DND-41 (cell line): Measurements from ENCODE around the gene PPFIA1.

Experiments used
- ATAC-seq: fragments of 200-7000 bp; cut with Tn5 transposase; 3 replicates; pipeline ENCODE4 v1.9.1; 2021; ENCODE audit warnings: low read depth; ENCODE audit not compliant: insufficient read depth
- DNase-seq: peaks from one replicate; pipeline ENCODE4 v3.0.0-alpha.2; 2020
- H2AFZ ChIP-seq: 2 replicates; pipeline ENCODE4 v1.6.0; 2012; ENCODE audit warnings: low read depth, low read length
- H3K27ac ChIP-seq: 2 replicates; pipeline ENCODE4 v1.5.1; 2012; ENCODE audit warnings: low read length, inconsistent platforms
- H3K27me3 ChIP-seq: fragments of 200-600 bp; sonication (generic); 2 replicates; pipeline ENCODE4 v1.6.0; 2012; ENCODE audit warnings: low read length, mild to moderate bottlenecking, inconsistent platforms; ENCODE audit not compliant: insufficient read depth, poor library complexity
- H3K36me3 ChIP-seq: 2 replicates; pipeline ENCODE4 v1.5.1; 2012; ENCODE audit warnings: low read length, inconsistent platforms; ENCODE audit not compliant: insufficient read depth
- H3K4me1 ChIP-seq: 2 replicates; pipeline ENCODE4 v1.5.1; 2012; ENCODE audit warnings: mild to moderate bottlenecking, low read length; ENCODE audit not compliant: insufficient read depth
- H3K4me2 ChIP-seq: 2 replicates; pipeline ENCODE4 v1.6.0; 2012; ENCODE audit warnings: mild to moderate bottlenecking, moderate library complexity, low read length, inconsistent platforms; ENCODE audit not compliant: insufficient read depth
- H3K4me3 ChIP-seq, 2 experiments: fragments of 200-600 bp in 1 of 2; shearing (Covaris generic) in 1 of 2; 2 replicates each; pipeline ENCODE4 v1.5.1; 2012 to 2016; ENCODE audit warnings: inconsistent platforms in 2 of 2, low read length in 2 of 2, mild to moderate bottlenecking in 2 of 2, low read depth in 1 of 2, moderate library complexity in 1 of 2
- H3K79me2 ChIP-seq: 2 replicates; pipeline ENCODE4 v1.6.0; 2012; ENCODE audit warnings: low read length, inconsistent platforms; ENCODE audit not compliant: insufficient read depth
- H3K9ac ChIP-seq: 2 replicates; pipeline ENCODE4 v1.6.0; 2012; ENCODE audit warnings: low read depth, mild to moderate bottlenecking, inconsistent platforms, low read length, moderate library complexity
- H3K9me3 ChIP-seq: 2 replicates; pipeline ENCODE4 v1.5.1; 2012; ENCODE audit warnings: low read length, moderate library complexity, mild to moderate bottlenecking, inconsistent platforms; ENCODE audit not compliant: insufficient read depth, severe bottlenecking
- H4K20me1 ChIP-seq: 2 replicates; pipeline ENCODE4 v1.6.0; 2012; ENCODE audit warnings: low read length; ENCODE audit not compliant: insufficient read depth
- CTCF ChIP-seq: IDR thresholded peaks from 2 replicates; pipeline ENCODE4 v1.5.1; 2012; ENCODE audit warnings: borderline replicate concordance, low read length, moderate library complexity, mild to moderate bottlenecking; ENCODE audit not compliant: poor library complexity, severe bottlenecking; ENCODE audit errors: extremely low read depth
- EZH2 ChIP-seq: IDR thresholded peaks from 3 replicates; pipeline ENCODE4 v1.6.1; 2012; ENCODE audit warnings: borderline replicate concordance, low read depth, mild to moderate bottlenecking, moderate library complexity, low read length, inconsistent platforms; ENCODE audit not compliant: severe bottlenecking

Gene PPFIA1

GRCh38 chr11:70270104-70270876 lies at the start of gene PPFIA1:
Gene PPFIA1 (plus strand): TSS chr11:70270690. CDS start chr11:70272173, 1,483 bp downstream.
- TF ChIP-seq EZH2 (no peak), CTCF (peak; percentile 6)
- peak within 1 kb of the TSS; percentile 85 for H2AFZ ChIP-seq
- H3K27me3 ChIP-seq: no peaks in the 10 kb centered on the region
- H3K9me3 ChIP-seq: no peaks in the 10 kb centered on the region
- peaks cover 38% of the 10 kb centered on the region for H3K4me1 ChIP-seq
- peak within 1 kb of the TSS; percentile 85 for H3K9ac ChIP-seq
- H4K20me1 ChIP-seq: peaks cover 21% of the 10 kb centered on the region
- DNase-seq (peak; percentile 93), ATAC-seq (peak; percentile 94)
- peak within 1 kb of the TSS; percentile 92 for H3K4me2 ChIP-seq
- peak within 1 kb of the TSS; percentile 59 for H3K27ac ChIP-seq
- peaks cover 37% of the 10 kb centered on the region for H3K79me2 ChIP-seq
- peaks cover 31% of the 10 kb centered on the region for H3K36me3 ChIP-seq
- peak within 1 kb of the TSS; percentile 72 to 83; a peak in 3 of 4 replicates for H3K4me3 ChIP-seq

GRCh38 chr11:70220920-70221319 lies 49.6 kb upstream of the PPFIA1 start:
- H3K79me2 ChIP-seq: no peaks in the 10 kb centered on the region
- DNase-seq (no peak), ATAC-seq (no peak)
- H3K9me3 ChIP-seq: no peaks in the 10 kb centered on the region
- no peak overlapping the region for H3K27ac ChIP-seq
- no peaks in the 10 kb centered on the region for H3K36me3 ChIP-seq
- TF ChIP-seq EZH2 (no peak), CTCF (no peak)
- H3K4me1 ChIP-seq: no peaks in the 10 kb centered on the region
- no peak overlapping the region for H3K4me2 ChIP-seq
- H3K4me3 ChIP-seq: no peak overlapping the region
- no peak overlapping the region for H3K9ac ChIP-seq
- H3K27me3 ChIP-seq: peaks cover 26% of the 10 kb centered on the region
- H4K20me1 ChIP-seq: no peaks in the 10 kb centered on the region
- no peak overlapping the region for H2AFZ ChIP-seq

GRCh38 chr11:70225681-70226177 lies 44.8 kb upstream of the PPFIA1 start:
- Histone ChIP-seq H3K79me2 (no peaks in the 10 kb centered on the region), H3K4me3 (no peak overlapping the region), H3K36me3 (no peaks in the 10 kb centered on the region), H3K4me2 (no peak overlapping the region), H3K9ac (no peak overlapping the region), H3K9me3 (no peaks in the 10 kb centered on the region), H3K4me1 (no peaks in the 10 kb centered on the region), H3K27me3 (peaks cover 31% of the 10 kb centered on the region), H2AFZ (no peak overlapping the region), H4K20me1 (no peaks in the 10 kb centered on the region; the same call in 1 of the 2 replicates), H3K27ac (no peak overlapping the region)
- TF ChIP-seq CTCF (no peak), EZH2 (no peak)
- ATAC-seq (no peak), DNase-seq (no peak)
